Endodermal cell (in vitro differentiated cells): ENCODE data around the gene EYS. TPM values are rescaled to one million over a fixed set of nuclear protein-coding genes. Genes with fewer than 3 reads are reported as not detected.

ENCODE experiments used
- DNase-seq: peaks from one replicate; pipeline ENCODE4 v3.0.0-alpha.2; 2017
- H3K27ac ChIP-seq: 2 replicates; pipeline ENCODE4 v1.5.1; 2013; ENCODE audit warnings: mild to moderate bottlenecking, low read depth, low read length, moderate library complexity
- H3K27me3 ChIP-seq: 2 replicates; pipeline ENCODE4 v1.6.1; 2013; ENCODE audit warnings: mild to moderate bottlenecking, low read length, moderate library complexity; ENCODE audit not compliant: insufficient read depth, control insufficient read depth, poor library complexity, severe bottlenecking
- H3K36me3 ChIP-seq: 2 replicates; pipeline ENCODE4 v1.7.0; 2013; ENCODE audit warnings: mild to moderate bottlenecking, low read length, moderate library complexity; ENCODE audit not compliant: control insufficient read depth, insufficient read depth
- H3K4me1 ChIP-seq: one replicate; pipeline ENCODE4 v1.7.0; 2013; ENCODE audit warnings: low read length; ENCODE audit not compliant: control insufficient read depth, insufficient read depth
- H3K4me3 ChIP-seq: 2 replicates; pipeline ENCODE4 v1.5.1; 2013; ENCODE audit warnings: mild to moderate bottlenecking, low read length, moderate library complexity
- H3K9ac ChIP-seq: 2 replicates; pipeline ENCODE4 v1.6.1; 2013; ENCODE audit warnings: mild to moderate bottlenecking, low read length, moderate library complexity; ENCODE audit not compliant: poor library complexity, severe bottlenecking; ENCODE audit errors: extremely low read depth
- H3K9me3 ChIP-seq: 2 replicates; pipeline ENCODE4 v1.6.1; 2013; ENCODE audit warnings: mild to moderate bottlenecking, low read length, moderate library complexity; ENCODE audit not compliant: control insufficient read depth
- H3K27ac Mint-ChIP-seq: 2 replicates; pipeline ENCODE4 v1.8.0; 2020; ENCODE audit warnings: mixed read lengths
- H3K27me3 Mint-ChIP-seq: 2 replicates; pipeline ENCODE4 v1.8.0; 2021; ENCODE audit warnings: mild to moderate bottlenecking, mixed read lengths; ENCODE audit not compliant: insufficient read depth
- H3K36me3 Mint-ChIP-seq: 2 replicates; pipeline ENCODE4 v1.8.0; 2020; ENCODE audit warnings: low read depth, mixed read lengths
- H3K4me1 Mint-ChIP-seq: 2 replicates; pipeline ENCODE4 v1.8.0; 2020; ENCODE audit warnings: mixed read lengths
- H3K4me3 Mint-ChIP-seq: 2 replicates; pipeline ENCODE4 v1.8.0; 2020; ENCODE audit warnings: mild to moderate bottlenecking, moderate library complexity, mixed read lengths
- H3K9me3 Mint-ChIP-seq: 2 replicates; pipeline ENCODE4 v1.8.0; 2020; ENCODE audit warnings: mild to moderate bottlenecking, mixed read lengths
- WGBS, 2 experiments: methylation state at CpG; one replicate each; pipeline versions ENCODE4 v1.1.5 to v1.1.7; 2013; ENCODE audit warnings: missing lambda C conversion rate in 2 of 2, mixed read lengths in 1 of 2; ENCODE audit not compliant: insufficient coverage in 1 of 2, insufficient read length in 1 of 2; 5-methylcytosine and 5-hydroxymethylcytosine counted together
- total RNA-seq, 2 donors: library from RNA; stranded (reverse); fragmentation: NEBNext Ultra II Directional in 1 of 2; extraction: Animal tissue kit (Norgen Biotek cat#: 25700) in 1 of 2; gene quantifications; 2 replicates in 1 of 2; 3 replicates in 1 of 2; pipeline ENCODE4 v1.2.1, GENCODE V29; 2021
- TF ChIP-seq, protein P1 (sequence below): fragments of 200-600 bp; sonication (generic); conservative IDR thresholded peaks from 2 replicates; pipeline ENCODE4 v1.5.0; 2021; ENCODE audit warnings: antibody characterized with exemption, mild to moderate bottlenecking

Gene EYS
- total RNA-seq, 2 donors from 2014 or later = 0.31 to 0.70 TPM

DNA sequence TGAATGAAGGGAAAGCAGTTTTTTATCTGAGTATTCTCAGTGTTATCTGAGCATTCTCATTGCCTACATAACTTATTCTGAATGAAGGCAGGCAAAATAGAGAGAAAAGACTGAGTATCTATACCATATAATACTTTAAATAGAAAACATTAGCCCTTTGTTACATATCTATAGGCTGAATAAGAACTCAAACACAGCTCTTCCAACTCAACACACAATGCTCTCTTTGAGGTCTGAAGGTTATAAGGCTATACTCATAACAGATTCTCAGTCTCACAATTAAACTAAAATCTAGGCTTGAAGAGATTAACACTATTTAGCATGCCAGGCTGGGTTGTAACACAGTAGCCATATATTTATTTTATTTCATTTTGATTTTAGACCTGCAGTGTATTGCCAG is 56.9 kb downstream of the EYS start:
- peaks cover 2% of the 10 kb centered on the region for H3K4me1 Mint-ChIP-seq
- no peaks in the 10 kb centered on the region for H3K36me3 ChIP-seq
- no peak overlapping the region for H3K4me3 Mint-ChIP-seq
- no peaks in the 10 kb centered on the region for H3K27me3 Mint-ChIP-seq
- no peak overlapping the region for H3K27ac Mint-ChIP-seq
- H3K36me3 Mint-ChIP-seq = no peaks in the 10 kb centered on the region
- no peaks in the 10 kb centered on the region for H3K4me1 ChIP-seq
- H3K4me3 ChIP-seq = no peak overlapping the region
- no peak for DNase-seq
- TF ChIP-seq, protein P1, sequence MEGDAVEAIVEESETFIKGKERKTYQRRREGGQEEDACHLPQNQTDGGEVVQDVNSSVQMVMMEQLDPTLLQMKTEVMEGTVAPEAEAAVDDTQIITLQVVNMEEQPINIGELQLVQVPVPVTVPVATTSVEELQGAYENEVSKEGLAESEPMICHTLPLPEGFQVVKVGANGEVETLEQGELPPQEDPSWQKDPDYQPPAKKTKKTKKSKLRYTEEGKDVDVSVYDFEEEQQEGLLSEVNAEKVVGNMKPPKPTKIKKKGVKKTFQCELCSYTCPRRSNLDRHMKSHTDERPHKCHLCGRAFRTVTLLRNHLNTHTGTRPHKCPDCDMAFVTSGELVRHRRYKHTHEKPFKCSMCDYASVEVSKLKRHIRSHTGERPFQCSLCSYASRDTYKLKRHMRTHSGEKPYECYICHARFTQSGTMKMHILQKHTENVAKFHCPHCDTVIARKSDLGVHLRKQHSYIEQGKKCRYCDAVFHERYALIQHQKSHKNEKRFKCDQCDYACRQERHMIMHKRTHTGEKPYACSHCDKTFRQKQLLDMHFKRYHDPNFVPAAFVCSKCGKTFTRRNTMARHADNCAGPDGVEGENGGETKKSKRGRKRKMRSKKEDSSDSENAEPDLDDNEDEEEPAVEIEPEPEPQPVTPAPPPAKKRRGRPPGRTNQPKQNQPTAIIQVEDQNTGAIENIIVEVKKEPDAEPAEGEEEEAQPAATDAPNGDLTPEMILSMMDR = no peak
- no peak overlapping the region for H3K9ac ChIP-seq
- peaks cover 8% of the 10 kb centered on the region for H3K9me3 Mint-ChIP-seq
- no peaks in the 10 kb centered on the region for H3K27me3 ChIP-seq
- no peak overlapping the region for H3K27ac ChIP-seq
- H3K9me3 ChIP-seq = peaks cover 7% of the 10 kb centered on the region

DNA sequence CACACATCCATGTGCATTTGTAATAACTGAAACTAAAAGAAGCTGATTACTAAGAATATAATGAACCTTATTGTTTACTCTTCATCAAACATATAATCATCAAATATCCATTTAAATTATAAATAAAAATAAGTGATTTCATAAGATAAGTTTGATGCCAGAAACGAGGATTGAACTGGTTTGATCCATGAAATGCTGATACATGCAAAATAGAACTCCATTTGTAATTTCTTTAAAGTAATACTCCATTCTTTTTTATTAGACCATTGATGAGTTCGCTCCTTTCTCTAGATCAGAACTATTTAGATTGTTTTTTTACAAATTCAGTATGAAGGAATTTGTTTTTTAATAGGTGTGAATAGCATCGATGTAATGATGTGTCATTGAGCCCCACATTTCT is 57.6 kb downstream of the EYS start:
- Histone ChIP-seq H3K36me3 (no peaks in the 10 kb centered on the region), H3K4me3 (no peak overlapping the region), H3K9ac (no peak overlapping the region), H3K27ac (no peak overlapping the region), H3K27me3 (no peaks in the 10 kb centered on the region), H3K9me3 (peaks cover 7% of the 10 kb centered on the region), H3K4me1 (no peaks in the 10 kb centered on the region)
- no peak overlapping the region for H3K4me3 Mint-ChIP-seq
- TF ChIP-seq, protein P1 = no peak
- DNase-seq = no peak
- peaks cover 10% of the 10 kb centered on the region for H3K9me3 Mint-ChIP-seq
- H3K4me1 Mint-ChIP-seq = peaks cover 2% of the 10 kb centered on the region
- 72% methylated on average over 2 of the region's 3 CpGs; no CpG with 5 or more reads in 1 of the 2 experiments for WGBS, 2 experiments
- no peaks in the 10 kb centered on the region for H3K36me3 Mint-ChIP-seq
- no peaks in the 10 kb centered on the region for H3K27me3 Mint-ChIP-seq
- H3K27ac Mint-ChIP-seq = no peak overlapping the region

DNA sequence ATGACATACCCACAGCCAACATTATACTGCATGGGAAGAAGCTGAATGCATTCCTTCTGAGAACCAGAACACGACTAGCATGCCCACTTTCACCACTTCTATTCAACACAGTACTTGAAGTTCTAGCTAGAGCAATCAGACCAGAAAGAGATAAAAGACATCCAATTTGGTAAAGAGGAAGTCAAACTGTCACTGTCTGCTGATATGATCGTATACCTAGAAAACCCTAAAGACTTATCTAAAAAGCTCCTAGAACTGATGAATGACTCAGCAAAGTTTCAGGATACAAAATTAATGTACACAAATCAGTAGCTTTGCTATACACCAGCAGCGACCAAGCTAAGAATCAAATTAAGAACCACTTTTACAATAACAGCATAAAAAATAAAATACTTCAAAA is 60.5 kb downstream of the EYS start:
- DNase-seq = no peak
- Histone ChIP-seq H3K4me1 (no peaks in the 10 kb centered on the region), H3K27me3 (no peaks in the 10 kb centered on the region), H3K9ac (no peak overlapping the region), H3K27ac (no peak overlapping the region), H3K4me3 (no peak overlapping the region), H3K9me3 (peaks cover 12% of the 10 kb centered on the region), H3K36me3 (no peaks in the 10 kb centered on the region)
- 95 to 100% methylated on average over 1 to 3 of the region's 3 CpGs for WGBS, 2 experiments
- H3K27ac Mint-ChIP-seq = no peak overlapping the region
- peaks cover 18% of the 10 kb centered on the region for H3K9me3 Mint-ChIP-seq
- H3K27me3 Mint-ChIP-seq = no peaks in the 10 kb centered on the region
- H3K4me3 Mint-ChIP-seq = no peak overlapping the region
- TF ChIP-seq, protein P1 = no peak
- no peaks in the 10 kb centered on the region for H3K36me3 Mint-ChIP-seq
- peaks cover 2% of the 10 kb centered on the region for H3K4me1 Mint-ChIP-seq
